SW480 (cell line): ENCODE measurements around the gene LNX1.

Experiments
- DNase-seq: peaks from one replicate; pipeline ENCODE4 v3.0.0-alpha.2; 2016; ENCODE audit warnings: low spot score

Gene LNX1

GRCh38 chr4:53571936-53572599 is 19.2 kb downstream of the LNX1 start:
- no peak for DNase-seq

GRCh38 chr4:53563824-53564223 is 27.5 kb downstream of the LNX1 start:
- peak; percentile 14 for DNase-seq

DNA sequence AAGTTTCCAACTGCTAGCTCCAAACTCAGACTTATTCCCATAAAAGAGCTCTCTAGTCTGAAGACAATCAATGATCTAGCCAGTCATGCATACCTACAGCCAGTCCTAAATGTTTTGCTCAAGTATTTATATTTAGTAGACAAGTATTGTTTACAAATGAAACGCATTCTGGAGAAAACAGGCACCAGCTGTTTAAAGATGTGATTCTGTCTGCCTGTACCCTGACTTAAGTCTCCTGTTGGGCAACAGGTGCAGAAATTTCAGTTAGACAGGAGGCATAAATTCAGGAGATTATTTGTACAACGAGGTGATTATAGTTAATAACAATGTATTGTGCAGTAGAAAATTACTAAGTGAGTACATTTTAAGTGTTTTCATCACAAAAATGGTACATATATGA is 28.9 kb downstream of the LNX1 start:
- no peak for DNase-seq

- DNase-seq, result no peak
These were observed 32.2 kb downstream of the LNX1 start for GRCh38 chr4:53559021-53559620.

DNA sequence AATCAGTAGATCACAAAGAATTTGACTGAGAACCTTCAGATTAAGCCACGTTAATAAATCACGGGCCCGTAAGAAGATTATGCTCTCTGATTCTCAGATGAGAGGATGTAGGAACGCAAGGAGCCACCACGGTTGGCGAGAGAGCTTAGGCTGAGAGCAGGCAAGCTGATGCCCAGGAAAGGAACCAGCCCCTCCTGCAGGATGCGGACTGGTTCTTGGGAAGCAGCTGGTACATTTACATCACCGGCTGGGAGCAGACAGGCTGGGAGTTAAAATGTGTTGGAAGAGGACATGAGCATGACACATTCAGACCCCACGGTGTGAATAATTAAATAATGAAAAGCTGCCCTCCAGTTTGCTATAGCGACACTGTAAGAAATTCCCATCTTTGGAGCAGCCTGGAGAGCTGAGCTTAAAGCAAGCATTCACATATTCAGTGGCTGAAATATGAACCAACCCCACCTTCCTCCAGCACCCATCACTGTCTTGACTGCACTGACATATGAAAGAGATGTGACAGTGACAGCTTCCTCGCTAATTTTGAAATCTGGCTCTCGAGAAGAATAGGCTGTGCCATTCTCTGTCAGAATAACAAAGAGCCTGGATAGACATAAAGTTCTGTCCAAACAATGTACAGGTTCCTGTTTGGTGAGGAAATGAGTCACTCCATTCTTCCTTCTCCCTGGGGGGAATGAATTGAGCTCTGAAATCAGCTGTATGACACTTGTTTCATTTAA is 33.1 kb downstream of the LNX1 start:
- no peak for DNase-seq

GRCh38 chr4:53557669-53558064 is 33.6 kb downstream of the LNX1 start:
- no peak for DNase-seq

DNA sequence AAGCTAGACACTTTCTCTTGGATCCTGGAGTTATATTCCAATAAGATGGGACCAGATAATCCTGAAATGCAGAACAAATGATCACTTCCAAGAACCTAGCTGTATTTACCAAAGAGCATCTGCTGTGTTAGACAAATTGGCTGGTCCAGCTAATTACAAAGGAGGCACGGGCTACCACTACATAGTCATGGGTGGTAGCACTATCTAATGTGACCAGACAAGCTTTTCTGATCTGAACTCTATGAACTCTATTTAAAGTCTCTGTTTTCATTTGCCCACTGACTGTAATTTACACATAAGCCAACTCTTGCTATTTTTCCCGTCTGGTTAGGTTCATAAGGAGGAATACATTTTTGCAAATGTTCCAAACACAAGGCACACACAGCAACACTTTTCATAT is 34.6 kb downstream of the LNX1 start:
- DNase-seq, result no peak

DNA sequence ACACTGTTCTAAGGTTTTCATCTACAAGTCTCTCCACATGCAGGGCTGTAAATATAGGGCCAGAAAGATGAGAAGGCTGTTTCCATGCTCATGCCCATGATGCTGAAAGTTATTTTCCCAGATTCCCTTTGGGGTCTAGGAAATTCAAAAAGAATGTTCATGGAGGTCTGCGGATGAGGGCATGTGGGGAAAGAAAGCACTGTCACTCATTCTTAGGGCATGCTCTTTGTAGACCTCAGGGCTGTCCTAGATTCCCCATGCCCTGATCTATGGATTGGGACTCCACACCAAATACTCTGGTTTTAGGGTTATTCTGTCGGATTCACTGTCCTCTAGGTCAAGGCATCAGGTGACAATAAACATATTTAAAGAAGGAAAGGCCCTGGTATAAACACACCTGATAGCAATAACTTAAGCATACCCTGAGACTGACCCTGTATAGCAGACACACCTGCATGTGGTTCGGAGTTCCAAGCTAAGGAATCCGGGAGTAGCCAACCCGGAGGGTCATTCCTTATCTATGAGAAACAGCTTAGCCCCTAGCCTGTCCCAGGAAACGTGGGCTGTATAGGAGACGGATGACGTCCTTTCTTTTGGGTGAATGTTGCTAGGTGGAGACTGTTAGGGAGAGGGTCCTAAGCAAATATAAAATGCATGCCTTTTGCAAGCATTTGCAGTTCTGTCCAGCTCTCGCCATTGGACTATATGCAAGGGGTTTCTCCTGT is 37.6 kb downstream of the LNX1 start:
- DNase-seq, result no peak

DNA sequence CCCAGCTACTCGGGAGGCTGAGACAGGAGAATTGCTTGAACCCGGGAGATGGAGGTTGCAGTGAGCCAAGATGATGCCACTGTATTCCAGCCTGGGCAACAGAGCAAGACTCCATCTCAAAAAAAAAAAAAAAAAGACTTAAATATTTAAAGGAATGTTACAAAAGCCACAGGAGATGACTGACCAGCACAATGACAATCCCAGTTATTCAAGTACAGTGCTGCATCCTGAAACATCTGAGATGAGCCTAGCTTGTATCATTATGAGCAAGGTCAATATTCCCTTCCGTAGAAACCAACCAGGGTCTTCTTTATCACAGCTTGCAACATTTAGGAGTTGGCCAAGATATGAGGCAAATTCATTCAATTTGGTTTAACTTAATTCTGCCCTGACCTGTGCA is 38.6 kb downstream of the LNX1 start:
- no peak for DNase-seq

- DNase-seq, result no peak
These were observed 39.3 kb downstream of the LNX1 start for GRCh38 chr4:53551958-53552357.

DNA sequence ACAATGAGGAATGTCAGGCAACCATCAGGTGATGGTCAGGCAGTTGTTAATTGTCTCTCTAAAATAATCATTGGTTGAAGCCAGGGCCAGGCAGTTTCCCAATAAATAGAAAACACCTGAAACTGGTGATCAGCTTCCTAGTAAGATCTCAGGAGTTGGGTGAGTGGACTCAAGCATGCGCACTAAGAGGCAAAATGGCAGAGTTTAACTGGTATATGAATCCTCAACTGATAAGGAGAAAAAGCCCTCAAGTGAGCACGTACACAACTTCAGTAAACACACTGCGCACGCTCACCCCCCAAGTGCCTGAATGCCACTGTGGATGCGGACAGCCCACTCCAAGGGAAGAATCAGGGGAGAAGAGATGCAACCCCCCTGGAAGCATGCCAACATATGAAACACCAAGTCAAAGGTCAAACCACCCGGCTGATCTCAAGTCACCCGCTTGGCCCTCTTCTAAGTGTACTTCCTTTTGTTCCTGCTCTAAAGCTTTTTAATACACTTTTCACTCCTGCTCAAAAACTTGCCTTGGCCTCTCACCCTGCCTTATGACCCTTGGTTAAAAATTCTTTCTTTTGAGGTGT is 39.9 kb downstream of the LNX1 start:
- DNase-seq, result no peak

GRCh38 chr4:53548662-53549061 is 42.6 kb downstream of the LNX1 start:
- no peak for DNase-seq

DNA sequence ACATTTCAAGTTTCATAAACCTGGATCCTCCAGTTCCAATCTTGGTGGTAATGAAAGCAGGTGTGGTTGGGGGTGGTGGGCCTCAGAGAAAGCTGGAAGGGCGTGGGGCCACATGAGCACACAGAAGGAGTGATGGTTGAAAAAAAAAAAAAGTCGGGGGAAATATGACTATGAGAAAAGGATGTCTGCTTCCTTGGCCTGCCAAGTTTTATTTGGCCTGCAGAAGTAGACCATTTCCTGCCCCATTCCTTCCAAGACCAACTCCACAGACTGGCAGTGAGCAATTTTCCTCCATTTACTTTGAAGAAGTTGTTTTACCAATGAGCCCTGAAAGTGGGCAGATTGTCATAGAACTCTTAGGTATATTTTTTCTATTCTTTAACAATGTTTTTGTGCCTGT is 43.3 kb downstream of the LNX1 start:
- DNase-seq, result no peak

- no peak for DNase-seq
These were observed 45.2 kb downstream of the LNX1 start for GRCh38 chr4:53545942-53546581.

GRCh38 chr4:53545273-53545672 is 46.0 kb downstream of the LNX1 start:
- no peak for DNase-seq

DNA sequence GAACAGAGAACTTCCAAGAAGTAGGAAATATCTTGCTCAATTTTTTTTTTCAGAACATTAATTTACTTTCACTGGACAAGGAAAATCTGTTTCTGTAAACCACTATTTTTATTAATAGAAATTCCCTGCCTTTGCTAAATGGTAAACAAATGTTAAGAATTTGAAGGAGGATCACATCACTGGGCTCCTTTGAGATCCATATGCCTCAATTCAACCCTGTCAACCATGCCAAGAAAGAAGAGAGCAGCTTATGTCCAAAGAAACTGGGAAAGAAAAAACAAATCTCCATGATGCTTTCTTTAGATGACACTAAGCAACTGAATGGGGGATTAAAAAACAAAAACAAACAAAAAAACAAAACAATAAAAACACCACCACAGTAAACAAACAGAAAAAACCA is 47.7 kb downstream of the LNX1 start:
- no peak for DNase-seq

DNA sequence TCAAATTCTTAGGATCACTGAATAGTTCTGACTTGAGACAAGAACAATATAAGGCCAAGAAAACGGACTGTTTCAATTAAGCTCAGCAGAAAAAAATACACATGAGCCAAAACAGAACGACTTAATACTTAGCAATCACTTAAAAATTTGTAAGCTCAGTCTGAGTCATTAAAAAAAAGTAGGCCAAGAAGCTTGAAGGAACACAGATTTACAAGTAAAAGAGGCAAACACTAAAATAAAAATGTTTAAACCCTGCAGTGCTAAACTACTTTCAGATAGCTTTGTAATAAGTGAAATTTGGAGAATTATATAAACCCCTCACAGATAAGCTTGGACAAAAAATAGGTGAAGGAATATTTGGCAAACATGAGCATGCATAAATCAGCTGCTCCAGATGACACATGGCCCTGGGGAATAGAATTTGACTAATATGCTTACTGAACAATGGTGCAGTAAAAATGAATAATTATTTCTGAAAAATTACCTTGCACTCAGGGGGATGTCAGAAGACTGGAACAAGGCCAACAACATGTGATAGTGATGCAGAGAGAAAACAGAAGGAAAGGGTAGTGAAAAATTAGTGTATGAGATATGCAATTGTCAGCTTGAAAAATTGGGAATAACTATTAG is 49.6 kb downstream of the LNX1 start:
- no peak for DNase-seq

- DNase-seq, result no peak
These were observed 52.5 kb downstream of the LNX1 start for GRCh38 chr4:53538756-53539155.

GRCh38 chr4:53537606-53538005 is 53.7 kb downstream of the LNX1 start:
- no peak for DNase-seq

DNA sequence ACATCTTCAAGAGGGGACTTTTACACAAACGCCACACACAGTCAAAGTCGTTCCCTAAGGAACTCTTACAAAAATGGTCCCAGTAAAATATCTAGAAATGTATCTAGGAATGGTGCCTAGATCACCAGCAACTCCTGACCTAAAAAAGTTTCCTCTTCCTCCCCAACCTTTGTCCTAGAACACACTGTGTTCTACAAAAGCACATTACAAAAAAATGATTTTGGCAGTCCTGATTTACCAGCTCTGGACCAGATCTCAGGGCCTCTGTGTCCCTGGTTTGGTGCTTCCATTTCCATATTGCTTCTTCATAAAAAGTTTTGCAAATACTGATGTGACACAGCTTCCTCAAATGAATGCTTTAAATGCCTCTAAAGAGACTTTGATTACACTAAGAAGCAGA is 55.0 kb downstream of the LNX1 start:
- DNase-seq, result no peak

GRCh38 chr4:53535567-53535966 is 55.7 kb downstream of the LNX1 start:
- no peak for DNase-seq

GRCh38 chr4:53534684-53535083 is 56.6 kb downstream of the LNX1 start:
- no peak for DNase-seq
